K562 (cell line): Measurements from ENCODE around the gene WDR64. TPM values are rescaled to one million over a fixed set of nuclear protein-coding genes. Genes with fewer than 3 reads are reported as not detected.

ENCODE experiments used
- ATAC-seq: fragments of 200-7000 bp; cut with Tn5 transposase; 3 replicates; pipeline ENCODE4 v1.9.1; 2020; ENCODE audit warnings: moderate library complexity
- BruUV-seq: library from RNA; stranded (reverse); fragments of 400-500 nt; replicated peaks from 2 replicates; lab custom pipeline; 2021; lab: Mats Ljungman, UMichigan
- CTCF ChIA-PET: fragments of 300-600 bp; formaldehyde crosslinking; extraction: SDS; loops from one replicate; lab custom pipeline; 2021; ENCODE audit warnings: low intra/inter-chr PET ratio; lab: Yijun Ruan, JAX
- POLR2A ChIA-PET: fragments of 300-600, 350-650 bp; sonication (Branson Sonifier 250); formaldehyde crosslinking; extraction: SDS; loops from one replicate; lab custom pipeline; 2021; ENCODE audit warnings: antibody characterized with exemption, inconsistent platforms; lab: Yijun Ruan, JAX
- DNase-seq, 4 experiments: peaks; one replicate each; pipeline versions ENCODE4 v3.0.0 to v3.0.0-alpha.2; 2011 to 2018; ENCODE audit warnings: low spot score in 3 of 4, mixed read lengths in 3 of 4; ENCODE audit errors: extremely low read depth in 1 of 4
- FAIRE-seq: peaks from 2 replicates; lab custom pipeline; 2011; peaks lifted over from hg19 to GRCh38; lab: Jason Lieb, UNC
- H2AFZ ChIP-seq: 2 replicates; pipeline ENCODE4 v1.6.0; 2011; ENCODE audit warnings: low read depth, low read length, control low read depth, inconsistent platforms
- H3K27ac ChIP-seq: fragments of 200-600 bp; 3 replicates; pipeline ENCODE4 v1.8.0; 2011; ENCODE audit warnings: low read depth, mild to moderate bottlenecking, control low read depth, inconsistent platforms, low read length, moderate library complexity, mixed read lengths; ENCODE audit errors: extremely low read depth
- H3K27me3 ChIP-seq, 2 experiments: fragments of 300-600 bp in 1 of 2; 2 replicates in 1 of 2; 3 replicates in 1 of 2; pipeline versions ENCODE4 v1.6.0 to v1.8.0; 2011; ENCODE audit warnings: inconsistent platforms in 2 of 2, low read length in 2 of 2, mild to moderate bottlenecking in 1 of 2, mixed read lengths in 1 of 2, moderate library complexity in 1 of 2; ENCODE audit not compliant: control insufficient read depth in 2 of 2, insufficient read depth in 2 of 2
- H3K36me3 ChIP-seq: fragments of 300-600 bp; 3 replicates; pipeline ENCODE4 v1.8.0; 2011; ENCODE audit warnings: mild to moderate bottlenecking, low read length, inconsistent platforms; ENCODE audit not compliant: control insufficient read depth, insufficient read depth
- H3K4me1 ChIP-seq, 2 experiments: fragments of 200-600 bp in 1 of 2; replicated peaks in 1 of 2; 2 replicates in 1 of 2; 3 replicates in 1 of 2; pipeline versions ENCODE4 v1.5.1 to v1.8.0; 2011; ENCODE audit warnings: inconsistent platforms in 2 of 2, low read length in 2 of 2, mild to moderate bottlenecking in 1 of 2, mixed read lengths in 1 of 2, moderate library complexity in 1 of 2; ENCODE audit not compliant: control insufficient read depth in 2 of 2, insufficient read depth in 2 of 2
- H3K4me2 ChIP-seq: 2 replicates; pipeline ENCODE4 v1.6.1; 2011; ENCODE audit warnings: low read length, control low read depth, inconsistent platforms, mixed read lengths; ENCODE audit not compliant: insufficient read depth
- H3K4me3 ChIP-seq: fragments of 200-600 bp; sonication (generic), shearing (Covaris generic); 2 replicates; pipeline ENCODE4 v1.5.1; 2016; ENCODE audit warnings: control low read depth, inconsistent platforms
- H3K79me2 ChIP-seq: fragments of 200-600 bp; 3 replicates; pipeline ENCODE4 v1.8.0; 2011; ENCODE audit warnings: low read length, inconsistent platforms; ENCODE audit not compliant: control insufficient read depth, insufficient read depth
- H3K9ac ChIP-seq, 2 experiments: 2 replicates each; pipeline versions ENCODE4 v1.6.0 to v1.6.1; 2011; ENCODE audit warnings: low read depth in 2 of 2, low read length in 2 of 2, control low read depth in 1 of 2, inconsistent platforms in 1 of 2, mild to moderate bottlenecking in 1 of 2, mixed read lengths in 1 of 2; ENCODE audit not compliant: insufficient read depth in 1 of 2
- H3K9me1 ChIP-seq: one replicate; pipeline ENCODE4 v1.6.0; 2011; ENCODE audit warnings: inconsistent platforms, mild to moderate bottlenecking, low read length, moderate library complexity; ENCODE audit not compliant: control insufficient read depth, insufficient read depth
- H3K9me3 ChIP-seq: replicated peaks from 2 replicates; pipeline ENCODE4 v1.5.1; 2011; ENCODE audit warnings: low read depth, low read length, inconsistent platforms; ENCODE audit not compliant: control insufficient read depth, insufficient read depth
- H4K20me1 ChIP-seq: replicated peaks from 2 replicates; pipeline ENCODE4 v1.6.1; 2011; ENCODE audit warnings: low read length, inconsistent platforms, mixed read lengths; ENCODE audit not compliant: control insufficient read depth, insufficient read depth
- ATF7 ChIP-seq: fragments of 450-650 bp; IDR thresholded peaks from 2 replicates; pipeline ENCODE4 v1.7.1; 2014; ENCODE audit warnings: mild to moderate bottlenecking, moderate library complexity
- CBFA2T3 ChIP-seq: fragments of 450-650 bp; IDR thresholded peaks from 2 replicates; pipeline ENCODE4 v1.6.1; 2017
- CBX5 ChIP-seq: IDR thresholded peaks from 2 replicates; pipeline ENCODE4 v1.6.1; 2014; ENCODE audit warnings: low read depth, borderline replicate concordance
- CHCHD3 ChIP-seq: fragments of 250-450 bp; sonication (Bioruptor Pico); IDR thresholded peaks from 2 replicates; pipeline ENCODE4 v2.1.2; 2022; ENCODE audit warnings: mild to moderate bottlenecking
- GTF2A2 ChIP-seq: IDR thresholded peaks from 2 replicates; pipeline ENCODE4 v1.6.1; 2016; ENCODE audit warnings: mild to moderate bottlenecking, missing genetic modification characterization, missing compliant biosample characterization
- MTA2 ChIP-seq: fragments of 450-650 bp; IDR thresholded peaks from 2 replicates; pipeline ENCODE4 v1.6.1; 2016; ENCODE audit warnings: low read depth
- SAFB2 ChIP-seq: fragments of 200-400 bp; formaldehyde crosslinking; IDR thresholded peaks from 2 replicates; pipeline ENCODE4 v1.6.1; 2018; ENCODE audit warnings: borderline replicate concordance, low read length, low read depth, moderate library complexity; ENCODE audit not compliant: severe bottlenecking
- TAF1 ChIP-seq: IDR thresholded peaks from 2 replicates; pipeline ENCODE4 v1.6.1; 2011; ENCODE audit warnings: mild to moderate bottlenecking, low read length, moderate library complexity; ENCODE audit not compliant: insufficient read depth, control insufficient read depth, severe bottlenecking; ENCODE audit errors: extremely low read depth
- ZNF23 ChIP-seq: fragments of 250-450 bp; sonication (Bioruptor Pico); IDR thresholded peaks from 2 replicates; pipeline ENCODE4 v1.4.0; 2020; ENCODE audit warnings: mild to moderate bottlenecking
- ZNF239 ChIP-seq: fragments of 250-450 bp; sonication (Bioruptor Pico); IDR thresholded peaks from 2 replicates; pipeline ENCODE4 v1.4.0; 2020; ENCODE audit warnings: mild to moderate bottlenecking
- ZNF3 ChIP-seq: fragments of 250-450 bp; sonication (Bioruptor Pico); IDR thresholded peaks from 2 replicates; pipeline ENCODE4 v1.5.0; 2021; ENCODE audit warnings: mild to moderate bottlenecking, moderate library complexity
- ZNF41 ChIP-seq: fragments of 250-450 bp; sonication (Bioruptor Pico); conservative IDR thresholded peaks from 2 replicates; pipeline ENCODE4 v1.4.0; 2020; ENCODE audit warnings: mild to moderate bottlenecking
- ZZZ3 ChIP-seq: fragments of 450-650 bp; IDR thresholded peaks from 2 replicates; pipeline ENCODE4 v1.6.1; 2016; ENCODE audit warnings: antibody characterized with exemption, mild to moderate bottlenecking, moderate library complexity
- WGBS: fragments of 100-300 bp; shearing (Covaris generic); methylation state at CpG from one replicate; pipeline ENCODE4 v1.1.6; 2016; ENCODE audit warnings: low coverage, mixed read lengths; ENCODE audit not compliant: insufficient coverage; ENCODE audit errors: missing lambda C conversion rate; 5-methylcytosine and 5-hydroxymethylcytosine counted together
- in situ Hi-C: fragments of 300-500 bp; cut with MboI; formaldehyde crosslinking; loops from 4 replicates; pipeline ENCODE4 v1.15.0; 2018; ENCODE audit warnings: inconsistent platforms, mixed read lengths
- intact Hi-C: fragments of 100-400 bp; cut with micrococcal nuclease; formaldehyde crosslinking; loops from 2 replicates; pipeline ENCODE4 v1.14.2; 2022
- polyA plus RNA-seq, 8 experiments: library from polyadenylated mRNA; depleted of rRNA in 4 of 8; stranded (reverse) in 5 of 8; unstranded in 3 of 8; fragments of >200 nt; fragmentation: Nextera tagmentation in 2 of 8; fragmentation: Illumina TruSeq in 1 of 8; extraction: Ambion mirVana in 2 of 8; extraction: Trizol in 1 of 8; gene quantifications; 2 replicates each; pipeline versions ENCODE4 v1.2.1 to v1.2.3, GENCODE V29; 2011 to 2014; ENCODE audit warnings: inconsistent platforms in 1 of 8, missing spikeins in 1 of 8
- total RNA-seq, 7 experiments: library from RNA; depleted of rRNA in 6 of 7; stranded (reverse); fragments of >200 nt in 6 of 7; fragmentation: Illumina TruSeq in 2 of 7; extraction: Trizol in 2 of 7; gene quantifications; 2 replicates each; pipeline versions ENCODE4 v1.2.1 to v1.2.3, GENCODE V29; 2011 to 2021; ENCODE audit warnings: low replicate concordance in 1 of 7

WDR64 gene
- total and polyA plus RNA-seq, 9 of the 15 experiments (the other 6 are each of a cell fraction or from before 2014, with no cell fraction given), result 0.06 to 0.29 (median 0.19) TPM; not detected in 5

- intact Hi-C loops, result no loop called here
- Histone ChIP-seq H2AFZ (peak overlapping the region; percentile 25; the same call in 1 of the 2 replicates), H3K79me2 (no peaks in the 10 kb centered on the region), H3K4me2 (no peak overlapping the region), H3K9ac (no peak overlapping the region), H3K27me3 (no peaks in the 10 kb centered on the region), H3K36me3 (no peaks in the 10 kb centered on the region), H3K9me1 (no peaks in the 10 kb centered on the region), H3K4me3 (no peak overlapping the region), H4K20me1 (no peaks in the 10 kb centered on the region), H3K9me3 (no peaks in the 10 kb centered on the region), H3K4me1 (peaks cover 0 to 12% of the 10 kb centered on the region in 2 experiments; a peak in 2 of 5 replicates), H3K27ac (no peak overlapping the region)
- TF ChIP-seq ZNF3 (CRISPR knock-in tag), result no peak
- no peak for TF ChIP-seq ZZZ3
- TF ChIP-seq CHCHD3 (CRISPR knock-in tag), result no peak
- TF ChIP-seq SAFB2, result no peak
- no peak for TF ChIP-seq CBX5
- no peak for TF ChIP-seq ZNF239 (CRISPR knock-in tag)
- no peak for TF ChIP-seq ZNF41
- TF ChIP-seq TAF1, result no peak
- no peak for TF ChIP-seq ATF7
- no peak for TF ChIP-seq MTA2
- TF ChIP-seq ZNF23 (CRISPR knock-in tag), result no peak
- no peak for TF ChIP-seq CBFA2T3
- TF ChIP-seq GTF2A2 (tag), result no peak
- BruUV-seq, result no TSS peak
- ChIA-PET CTCF (no interaction called here), POLR2A (interaction anchor here (0.7 to 3.6 kb wide), 5 partner anchors 9 to 210 kb away, joined by 3 to 12 read pairs (median 5); no protein-coding TSS in a partner anchor)
- no peak for FAIRE-seq
- 57% methylated on average over 2 of the region's 2 CpGs for WGBS
- DNase-seq, result no peak
- in situ Hi-C loops, result no loop called here
- ATAC-seq, result no peak
These were observed 190.5 kb downstream of the WDR64 start for GRCh38 chr1:241842565-241842964.
